ENCODE results near the gene TBXA2R. TPM values are rescaled to one million over a fixed set of nuclear protein-coding genes. Genes with fewer than 3 reads are reported as not detected.
A peak's percentile ranks its signal among the peaks of the same experiment; 100 is the strongest.

Gene TBXA2R
- total RNA-seq, 1 donor from 2014 or later, result 0.39 TPM

DNA sequence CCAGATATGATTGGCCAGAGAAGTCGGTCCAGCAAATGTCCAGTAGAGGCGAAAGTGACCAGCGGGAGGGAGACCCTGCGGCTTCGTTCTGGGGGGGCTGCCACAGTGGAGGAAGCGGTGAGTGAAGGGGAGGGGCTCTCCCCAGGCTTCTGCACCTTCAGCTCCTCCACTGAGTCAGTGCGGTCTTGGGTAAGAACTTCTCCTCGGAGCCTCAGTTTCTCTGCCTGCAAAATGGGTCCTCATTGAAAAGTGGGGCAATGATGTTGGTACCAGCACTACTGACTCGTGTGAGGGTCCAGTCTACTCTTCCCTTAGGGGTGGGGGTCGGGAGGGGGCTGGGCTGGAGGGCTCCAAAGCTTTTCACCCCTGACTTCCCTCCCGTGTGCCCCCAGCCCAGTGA lies 17.2 kb downstream of the TBXA2R start:
- Histone ChIP-seq H3K4me1 (ENCODE audit: insufficient read depth, low read length) (peaks cover 3% of the 10 kb centered on the region), H2AFZ (ENCODE audit: low read depth, low read length) (no peak overlapping the region), H3K36me3 (ENCODE audit: insufficient read depth, low read length) (no peaks in the 10 kb centered on the region), H3K27me3 (ENCODE audit: insufficient read depth, low read length) (peaks cover 3% of the 10 kb centered on the region), H3K79me2 (ENCODE audit: insufficient read depth, low read length) (no peaks in the 10 kb centered on the region), H3K4me2 (ENCODE audit: low read length) (no peak overlapping the region), H3K4me3 (ENCODE audit: insufficient read depth, low read depth, low read length) (no peak overlapping the region), H4K20me1 (ENCODE audit: insufficient read depth, low read length) (no peaks in the 10 kb centered on the region), H3K9me3 (ENCODE audit: insufficient read depth, low read depth, low read length) (no peaks in the 10 kb centered on the region), H3K9ac (ENCODE audit: low read length) (no peak overlapping the region), H3K27ac (ENCODE audit: low read depth, low read length) (no peak overlapping the region)
- Mint-ChIP-seq H3K27ac (ENCODE audit: unreplicated experiment) (no peak overlapping the region), H3K4me3 (ENCODE audit: unreplicated experiment) (no peak overlapping the region), H3K36me3 (ENCODE audit: low read depth, unreplicated experiment) (peaks cover 3% of the 10 kb centered on the region), H3K27me3 (ENCODE audit: low read depth, unreplicated experiment) (peaks cover 35% of the 10 kb centered on the region), H3K9me3 (ENCODE audit: unreplicated experiment) (no peaks in the 10 kb centered on the region), H3K4me1 (ENCODE audit: low read depth, unreplicated experiment) (no peaks in the 10 kb centered on the region)
- no peak for DNase-seq (ENCODE audit: low read depth)
- TF ChIP-seq, protein P1, sequence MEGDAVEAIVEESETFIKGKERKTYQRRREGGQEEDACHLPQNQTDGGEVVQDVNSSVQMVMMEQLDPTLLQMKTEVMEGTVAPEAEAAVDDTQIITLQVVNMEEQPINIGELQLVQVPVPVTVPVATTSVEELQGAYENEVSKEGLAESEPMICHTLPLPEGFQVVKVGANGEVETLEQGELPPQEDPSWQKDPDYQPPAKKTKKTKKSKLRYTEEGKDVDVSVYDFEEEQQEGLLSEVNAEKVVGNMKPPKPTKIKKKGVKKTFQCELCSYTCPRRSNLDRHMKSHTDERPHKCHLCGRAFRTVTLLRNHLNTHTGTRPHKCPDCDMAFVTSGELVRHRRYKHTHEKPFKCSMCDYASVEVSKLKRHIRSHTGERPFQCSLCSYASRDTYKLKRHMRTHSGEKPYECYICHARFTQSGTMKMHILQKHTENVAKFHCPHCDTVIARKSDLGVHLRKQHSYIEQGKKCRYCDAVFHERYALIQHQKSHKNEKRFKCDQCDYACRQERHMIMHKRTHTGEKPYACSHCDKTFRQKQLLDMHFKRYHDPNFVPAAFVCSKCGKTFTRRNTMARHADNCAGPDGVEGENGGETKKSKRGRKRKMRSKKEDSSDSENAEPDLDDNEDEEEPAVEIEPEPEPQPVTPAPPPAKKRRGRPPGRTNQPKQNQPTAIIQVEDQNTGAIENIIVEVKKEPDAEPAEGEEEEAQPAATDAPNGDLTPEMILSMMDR (IDR thresholded peaks at IDR 0.05; ENCODE audit: insufficient read depth, low read depth, low read length), result no peak
- TF ChIP-seq EZH2 (IDR thresholded peaks at IDR 0.05; ENCODE audit: insufficient read depth, low read length), result no peak
- FAIRE-seq, result no peak

DNA sequence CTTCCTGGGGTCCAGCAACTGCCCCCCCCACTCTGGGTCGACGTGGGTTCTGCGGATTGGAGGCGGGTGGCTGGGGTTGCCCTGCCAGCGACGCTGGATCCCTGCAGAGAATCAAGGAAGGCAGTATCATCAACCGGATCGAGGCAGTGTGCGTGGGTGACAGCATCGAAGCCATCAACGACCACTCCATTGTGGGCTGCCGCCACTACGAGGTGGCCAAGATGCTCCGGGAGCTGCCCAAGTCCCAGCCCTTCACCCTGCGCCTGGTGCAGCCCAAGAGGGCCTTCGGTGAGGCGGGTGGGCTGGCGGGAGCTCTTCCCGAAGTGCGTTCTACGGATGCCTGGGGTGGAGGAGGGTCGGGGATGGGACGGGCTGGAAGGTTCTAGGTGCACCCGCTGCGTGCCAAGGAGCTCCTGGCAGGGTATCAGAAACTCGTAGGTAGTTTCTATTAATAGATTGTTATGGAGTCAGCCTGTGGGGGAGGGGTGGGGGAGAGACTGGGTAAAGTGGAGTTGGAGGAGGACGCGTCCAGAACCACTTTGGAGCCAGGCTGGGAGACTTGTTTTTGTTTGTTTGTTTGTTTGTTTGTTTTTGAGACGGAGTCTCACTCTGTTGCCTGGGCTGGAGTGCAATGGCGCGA lies 19.8 kb downstream of the TBXA2R start:
- no peak overlapping the region for H3K27ac Mint-ChIP-seq (ENCODE audit: unreplicated experiment)
- Histone ChIP-seq H3K36me3 (ENCODE audit: insufficient read depth, low read length) (no peaks in the 10 kb centered on the region), H3K4me2 (ENCODE audit: low read length) (no peak overlapping the region), H4K20me1 (ENCODE audit: insufficient read depth, low read length) (no peaks in the 10 kb centered on the region), H3K27ac (ENCODE audit: low read depth, low read length) (no peak overlapping the region), H3K4me3 (ENCODE audit: insufficient read depth, low read depth, low read length) (no peak overlapping the region), H3K9ac (ENCODE audit: low read length) (no peak overlapping the region), H3K4me1 (ENCODE audit: insufficient read depth, low read length) (peaks cover 3% of the 10 kb centered on the region), H2AFZ (ENCODE audit: low read depth, low read length) (no peak overlapping the region), H3K79me2 (ENCODE audit: insufficient read depth, low read length) (no peaks in the 10 kb centered on the region), H3K27me3 (ENCODE audit: insufficient read depth, low read length) (peaks cover 3% of the 10 kb centered on the region), H3K9me3 (ENCODE audit: insufficient read depth, low read depth, low read length) (no peaks in the 10 kb centered on the region)
- TF ChIP-seq EZH2 (IDR thresholded peaks at IDR 0.05; ENCODE audit: insufficient read depth, low read length), result no peak
- TF ChIP-seq, protein P1 (IDR thresholded peaks at IDR 0.05; ENCODE audit: insufficient read depth, low read depth, low read length), result no peak
- no peak for FAIRE-seq
- peaks cover 26% of the 10 kb centered on the region for H3K27me3 Mint-ChIP-seq (ENCODE audit: low read depth, unreplicated experiment)
- H3K36me3 Mint-ChIP-seq (ENCODE audit: low read depth, unreplicated experiment), result peaks cover 3% of the 10 kb centered on the region
- no peaks in the 10 kb centered on the region for H3K9me3 Mint-ChIP-seq (ENCODE audit: unreplicated experiment)
- H3K4me1 Mint-ChIP-seq (ENCODE audit: low read depth, unreplicated experiment), result no peaks in the 10 kb centered on the region
- H3K4me3 Mint-ChIP-seq (ENCODE audit: unreplicated experiment), result no peak overlapping the region
- DNase-seq (ENCODE audit: low read depth), result no peak

DNA sequence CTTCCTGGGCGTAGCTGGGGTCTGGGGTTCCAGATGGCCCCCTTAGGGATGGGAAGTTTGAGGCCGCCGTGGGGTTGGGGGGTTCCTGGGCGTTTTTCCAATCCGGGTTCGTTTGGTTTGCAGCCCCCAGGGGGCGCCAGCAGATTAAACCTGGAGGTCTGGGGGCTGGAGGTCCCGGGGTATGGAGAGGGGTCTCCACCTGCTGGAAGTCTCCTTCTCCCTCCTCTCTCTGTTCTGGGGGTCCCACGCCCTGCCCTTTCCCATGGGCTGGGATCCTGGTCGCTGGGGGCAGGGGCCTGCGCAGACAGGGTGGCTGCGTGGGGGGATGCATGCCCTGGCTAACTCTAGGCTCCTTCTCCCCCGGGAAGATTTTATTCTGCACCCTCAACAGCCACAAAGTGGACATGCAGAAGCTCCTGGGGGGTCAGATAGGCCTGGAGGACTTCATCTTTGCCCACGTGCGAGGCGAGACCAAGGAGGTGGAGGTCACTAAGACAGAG lies 20.5 kb downstream of the TBXA2R start:
- Histone ChIP-seq H3K27ac (ENCODE audit: low read depth, low read length) (no peak overlapping the region), H3K9me3 (ENCODE audit: insufficient read depth, low read depth, low read length) (no peaks in the 10 kb centered on the region), H3K27me3 (ENCODE audit: insufficient read depth, low read length) (peaks cover 3% of the 10 kb centered on the region), H3K36me3 (ENCODE audit: insufficient read depth, low read length) (no peaks in the 10 kb centered on the region), H2AFZ (ENCODE audit: low read depth, low read length) (peak overlapping the region; percentile 52), H3K9ac (ENCODE audit: low read length) (no peak overlapping the region), H3K4me1 (ENCODE audit: insufficient read depth, low read length) (peaks cover 3% of the 10 kb centered on the region), H3K4me2 (ENCODE audit: low read length) (peak overlapping the region; percentile 70), H4K20me1 (ENCODE audit: insufficient read depth, low read length) (no peaks in the 10 kb centered on the region), H3K79me2 (ENCODE audit: insufficient read depth, low read length) (no peaks in the 10 kb centered on the region), H3K4me3 (ENCODE audit: insufficient read depth, low read depth, low read length) (peak overlapping the region; percentile 19)
- H3K36me3 Mint-ChIP-seq (ENCODE audit: low read depth, unreplicated experiment), result peaks cover 3% of the 10 kb centered on the region
- no peak for TF ChIP-seq EZH2 (IDR thresholded peaks at IDR 0.05; ENCODE audit: insufficient read depth, low read length)
- TF ChIP-seq, protein P1 (IDR thresholded peaks at IDR 0.05; ENCODE audit: insufficient read depth, low read depth, low read length), result peak; percentile 29
- DNase-seq (ENCODE audit: low read depth), result no peak
- peaks cover 19% of the 10 kb centered on the region for H3K27me3 Mint-ChIP-seq (ENCODE audit: low read depth, unreplicated experiment)
- no peaks in the 10 kb centered on the region for H3K9me3 Mint-ChIP-seq (ENCODE audit: unreplicated experiment)
- FAIRE-seq, result no peak
- H3K27ac Mint-ChIP-seq (ENCODE audit: unreplicated experiment), result no peak overlapping the region
- H3K4me1 Mint-ChIP-seq (ENCODE audit: low read depth, unreplicated experiment), result no peaks in the 10 kb centered on the region
- H3K4me3 Mint-ChIP-seq (ENCODE audit: unreplicated experiment), result no peak overlapping the region

Measured in astrocyte (in vitro differentiated cells and primary cell).